Parathyroid adenoma (tissue), 2 donors: ENCODE data around the gene RRP1.

ENCODE experiments used
- H2AFZ ChIP-seq: fragments of 300-600 bp; sonication (generic); one replicate; pipeline ENCODE4 v1.7.0; 2017; ENCODE audit warnings: antibody characterized with exemption, mild to moderate bottlenecking
- H3K27ac ChIP-seq: fragments of 300-600 bp; sonication (generic); one replicate; pipeline ENCODE4 v1.7.0; 2017
- H3K27me3 ChIP-seq: fragments of 300-600 bp; sonication (generic); one replicate; pipeline ENCODE4 v1.7.0; 2017; ENCODE audit warnings: low read length; ENCODE audit not compliant: control insufficient read depth, insufficient read depth
- H3K36me3 ChIP-seq: fragments of 300-600 bp; sonication (generic); one replicate; pipeline ENCODE4 v1.7.0; 2017; ENCODE audit warnings: low read length; ENCODE audit not compliant: control insufficient read depth, insufficient read depth
- H3K4me1 ChIP-seq: fragments of 300-600 bp; sonication (generic); one replicate; pipeline ENCODE4 v1.7.0; 2017; ENCODE audit warnings: control low read depth
- H3K4me2 ChIP-seq: fragments of 300-600 bp; sonication (generic); one replicate; pipeline ENCODE4 v1.7.0; 2017; ENCODE audit warnings: low read length
- H3K4me3 ChIP-seq: fragments of 300-600 bp; sonication (generic); one replicate; pipeline ENCODE4 v1.7.0; 2017; ENCODE audit warnings: low read depth, low read length
- H3K79me2 ChIP-seq: fragments of 300-600 bp; sonication (generic); one replicate; pipeline ENCODE4 v1.7.0; 2017; ENCODE audit warnings: control low read depth
- H3K9ac ChIP-seq: fragments of 300-600 bp; sonication (generic); one replicate; pipeline ENCODE4 v1.7.0; 2017; ENCODE audit warnings: mild to moderate bottlenecking
- H3K9me3 ChIP-seq: fragments of 300-600 bp; sonication (generic); one replicate; pipeline ENCODE4 v1.7.0; 2017; ENCODE audit warnings: low read length; ENCODE audit not compliant: control insufficient read depth
- TF ChIP-seq, protein P1 (sequence below): fragments of 300-600 bp; sonication (generic); IDR thresholded peaks from one replicate; pipeline ENCODE4 v1.7.0; 2017; ENCODE audit warnings: antibody characterized with exemption, mild to moderate bottlenecking
- donor health status: primary hyperparathyroidism.

The RRP1 gene

DNA sequence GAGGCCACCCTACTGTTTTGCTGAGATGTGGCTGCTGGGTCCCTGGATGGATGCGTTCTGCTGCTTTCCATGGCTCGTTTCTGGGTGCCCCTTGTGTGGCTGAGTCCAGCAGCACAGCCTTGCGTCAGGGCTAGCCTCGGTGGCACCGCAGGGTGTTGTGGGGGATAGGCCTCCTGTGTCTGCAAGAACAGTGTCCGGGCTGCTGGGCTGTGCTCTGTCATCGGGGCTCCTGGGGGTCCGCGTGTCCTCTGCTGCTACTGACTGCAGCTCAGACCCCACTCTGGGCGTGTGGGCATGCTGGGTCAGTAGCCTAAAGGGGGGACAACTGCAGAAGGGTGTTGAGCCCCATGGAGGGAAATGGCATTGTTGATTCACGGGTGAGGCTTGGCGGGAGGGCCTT, 4.9 kb downstream of the RRP1 start:
- H3K27ac ChIP-seq: no peak overlapping the region
- no peaks in the 10 kb centered on the region for H3K36me3 ChIP-seq
- H3K9ac ChIP-seq: no peak overlapping the region
- no peak overlapping the region for H3K4me2 ChIP-seq
- TF ChIP-seq, protein P1, sequence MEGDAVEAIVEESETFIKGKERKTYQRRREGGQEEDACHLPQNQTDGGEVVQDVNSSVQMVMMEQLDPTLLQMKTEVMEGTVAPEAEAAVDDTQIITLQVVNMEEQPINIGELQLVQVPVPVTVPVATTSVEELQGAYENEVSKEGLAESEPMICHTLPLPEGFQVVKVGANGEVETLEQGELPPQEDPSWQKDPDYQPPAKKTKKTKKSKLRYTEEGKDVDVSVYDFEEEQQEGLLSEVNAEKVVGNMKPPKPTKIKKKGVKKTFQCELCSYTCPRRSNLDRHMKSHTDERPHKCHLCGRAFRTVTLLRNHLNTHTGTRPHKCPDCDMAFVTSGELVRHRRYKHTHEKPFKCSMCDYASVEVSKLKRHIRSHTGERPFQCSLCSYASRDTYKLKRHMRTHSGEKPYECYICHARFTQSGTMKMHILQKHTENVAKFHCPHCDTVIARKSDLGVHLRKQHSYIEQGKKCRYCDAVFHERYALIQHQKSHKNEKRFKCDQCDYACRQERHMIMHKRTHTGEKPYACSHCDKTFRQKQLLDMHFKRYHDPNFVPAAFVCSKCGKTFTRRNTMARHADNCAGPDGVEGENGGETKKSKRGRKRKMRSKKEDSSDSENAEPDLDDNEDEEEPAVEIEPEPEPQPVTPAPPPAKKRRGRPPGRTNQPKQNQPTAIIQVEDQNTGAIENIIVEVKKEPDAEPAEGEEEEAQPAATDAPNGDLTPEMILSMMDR: no peak
- no peaks in the 10 kb centered on the region for H3K4me1 ChIP-seq
- no peaks in the 10 kb centered on the region for H3K9me3 ChIP-seq
- H2AFZ ChIP-seq: no peak overlapping the region
- no peaks in the 10 kb centered on the region for H3K79me2 ChIP-seq
- no peaks in the 10 kb centered on the region for H3K27me3 ChIP-seq
- no peak overlapping the region for H3K4me3 ChIP-seq

DNA sequence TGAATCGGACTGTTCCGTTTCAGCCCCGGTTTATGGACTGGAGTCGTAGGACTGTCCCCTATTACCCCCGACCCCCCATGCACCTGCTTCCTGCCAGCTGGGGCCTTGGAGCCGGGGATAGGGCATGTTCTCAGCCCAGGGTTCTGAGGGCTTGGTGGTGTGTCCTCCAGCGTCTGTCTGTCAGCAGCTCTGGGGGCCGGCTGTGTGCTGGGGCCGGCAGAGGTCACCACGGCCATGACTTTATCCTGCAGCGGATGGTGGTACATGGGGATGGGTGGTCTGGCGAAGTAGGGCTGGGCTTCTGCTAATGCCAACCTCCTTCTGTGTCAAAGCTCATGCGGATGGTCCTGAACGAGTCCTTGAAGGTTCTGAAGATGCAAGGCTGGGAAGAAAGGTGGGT, 5.5 kb downstream of the RRP1 start:
- no peak overlapping the region for H3K4me3 ChIP-seq

DNA sequence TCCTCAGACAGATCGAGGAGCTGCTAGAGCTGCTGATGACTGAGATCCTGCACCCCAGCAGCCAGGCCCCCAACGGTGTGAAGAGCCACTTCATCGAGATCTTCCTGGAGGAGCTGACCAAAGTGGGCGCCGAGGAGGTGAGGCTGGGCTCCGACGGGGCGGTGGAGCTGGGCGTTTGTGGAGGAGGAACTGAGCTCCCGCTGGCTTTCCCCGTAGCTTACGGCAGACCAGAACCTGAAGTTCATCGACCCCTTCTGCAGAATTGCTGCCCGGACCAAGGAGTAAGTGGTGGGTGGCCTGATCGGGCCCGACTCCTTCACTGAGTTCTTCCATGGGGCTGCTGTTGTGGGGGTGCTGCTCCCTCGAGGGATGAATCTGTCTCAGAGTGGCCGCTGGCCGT, 8.0 kb downstream of the RRP1 start:
- Histone ChIP-seq H3K4me3 (no peak overlapping the region), H2AFZ (no peak overlapping the region), H3K9ac (no peak overlapping the region), H3K36me3 (no peaks in the 10 kb centered on the region), H3K27ac (no peak overlapping the region), H3K9me3 (no peaks in the 10 kb centered on the region), H3K4me1 (no peaks in the 10 kb centered on the region), H3K79me2 (no peaks in the 10 kb centered on the region), H3K4me2 (no peak overlapping the region), H3K27me3 (no peaks in the 10 kb centered on the region)
- TF ChIP-seq, protein P1: no peak

More for the DNA sequence above, 5.5 kb downstream of the RRP1 start:
- no peaks in the 10 kb centered on the region for H3K79me2 ChIP-seq
- no peaks in the 10 kb centered on the region for H3K4me1 ChIP-seq
- TF ChIP-seq, protein P1: no peak
- H2AFZ ChIP-seq: no peak overlapping the region
- H3K9me3 ChIP-seq: no peaks in the 10 kb centered on the region
- H3K9ac ChIP-seq: no peak overlapping the region
- no peak overlapping the region for H3K27ac ChIP-seq
- no peaks in the 10 kb centered on the region for H3K36me3 ChIP-seq
- no peaks in the 10 kb centered on the region for H3K27me3 ChIP-seq
- no peak overlapping the region for H3K4me2 ChIP-seq

DNA sequence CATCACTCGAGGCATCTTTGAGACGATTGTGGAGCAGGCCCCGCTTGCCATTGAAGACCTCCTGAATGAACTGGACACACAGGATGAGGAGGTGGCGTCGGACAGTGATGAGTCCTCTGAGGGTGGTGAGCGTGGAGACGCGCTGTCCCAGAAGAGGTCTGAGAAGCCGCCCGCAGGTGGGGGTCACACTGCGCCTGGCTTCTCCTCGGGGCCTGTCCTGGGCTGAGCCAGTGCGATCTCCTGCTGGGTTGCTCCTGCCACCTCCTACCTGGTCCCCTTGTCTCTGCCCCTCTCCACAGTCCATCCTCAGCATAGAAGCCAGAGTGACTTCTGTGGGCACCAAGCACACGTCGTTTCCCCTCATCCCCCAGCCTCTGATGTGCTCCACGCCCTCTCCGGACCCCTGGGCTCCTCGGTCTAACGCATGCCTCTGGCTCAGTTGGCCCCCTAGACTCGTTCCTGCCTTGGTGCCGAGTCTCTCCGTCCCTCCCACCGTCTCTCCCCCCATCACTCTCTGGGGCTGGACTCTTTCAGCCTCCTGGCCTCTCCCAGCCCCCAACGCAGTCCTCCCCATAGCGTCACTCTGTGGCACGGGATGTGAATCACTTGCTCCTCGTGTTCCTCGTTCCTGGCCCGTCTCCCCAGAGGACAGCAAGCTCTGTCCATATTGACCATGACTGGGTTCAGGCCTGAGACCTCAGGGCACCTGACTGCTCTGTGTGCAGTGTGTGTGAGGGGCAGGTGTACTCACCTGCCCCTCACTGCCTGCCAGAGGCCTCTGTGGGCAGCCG, 8.7 kb downstream of the RRP1 start:
- H3K36me3 ChIP-seq: no peaks in the 10 kb centered on the region

More for the DNA sequence above, 8.7 kb downstream of the RRP1 start:
- no peak overlapping the region for H3K4me2 ChIP-seq
- TF ChIP-seq, protein P1: no peak
- H3K4me3 ChIP-seq: no peak overlapping the region
- no peaks in the 10 kb centered on the region for H3K4me1 ChIP-seq
- no peak overlapping the region for H3K27ac ChIP-seq
- H2AFZ ChIP-seq: no peak overlapping the region
- H3K79me2 ChIP-seq: no peaks in the 10 kb centered on the region
- H3K27me3 ChIP-seq: no peaks in the 10 kb centered on the region
- H3K9ac ChIP-seq: no peak overlapping the region
- H3K9me3 ChIP-seq: no peaks in the 10 kb centered on the region
